Measurements from ENCODE around the gene ZDHHC1. TPM values are rescaled to one million over a fixed set of nuclear protein-coding genes. Genes with fewer than 3 reads are reported as not detected.

The ZDHHC1 gene
- total RNA-seq, 1 donor from 2014 or later = 9.5 TPM

GRCh38 chr16:67405336-67405735 lies 10.9 kb downstream of the ZDHHC1 start:
- no peaks in the 10 kb centered on the region for H3K36me3 ChIP-seq (ENCODE audit: control insufficient read depth, insufficient read depth, low read length)
- DNase-seq (ENCODE audit: low read depth) = no peak
- H3K4me3 ChIP-seq (ENCODE audit: low read depth, low read length) = no peak overlapping the region
- no peaks in the 10 kb centered on the region for H3K27me3 ChIP-seq (ENCODE audit: control insufficient read depth, insufficient read depth, low read length)
- no peak for TF ChIP-seq CTCF (IDR thresholded peaks at IDR 0.05; ENCODE audit: insufficient read depth, low read length, poor library complexity, severe bottlenecking)

- H3K27me3 ChIP-seq (ENCODE audit: control insufficient read depth, insufficient read depth, low read length) = peaks cover 2% of the 10 kb centered on the region
- DNase-seq (ENCODE audit: low read depth) = peak; percentile 50
- no peak overlapping the region for H3K4me3 ChIP-seq (ENCODE audit: low read depth, low read length)
- no peak for TF ChIP-seq CTCF (IDR thresholded peaks at IDR 0.05; ENCODE audit: insufficient read depth, low read length, poor library complexity, severe bottlenecking)
- H3K36me3 ChIP-seq (ENCODE audit: control insufficient read depth, insufficient read depth, low read length) = no peaks in the 10 kb centered on the region
Observed at GRCh38 chr16:67404740-67405226, 11.5 kb downstream of the ZDHHC1 start.

- Histone ChIP-seq H3K4me3 (ENCODE audit: low read depth, low read length) (no peak overlapping the region), H3K27me3 (ENCODE audit: control insufficient read depth, insufficient read depth, low read length) (peaks cover 8% of the 10 kb centered on the region), H3K36me3 (ENCODE audit: control insufficient read depth, insufficient read depth, low read length) (no peaks in the 10 kb centered on the region)
- TF ChIP-seq CTCF (IDR thresholded peaks at IDR 0.05; ENCODE audit: insufficient read depth, low read length, poor library complexity, severe bottlenecking) = no peak
- DNase-seq (ENCODE audit: low read depth) = no peak
Observed at GRCh38 chr16:67403976-67404555, 12.2 kb downstream of the ZDHHC1 start.

- TF ChIP-seq CTCF (IDR thresholded peaks at IDR 0.05; ENCODE audit: insufficient read depth, low read length, poor library complexity, severe bottlenecking) = no peak
- peaks cover 22% of the 10 kb centered on the region for H3K27me3 ChIP-seq (ENCODE audit: control insufficient read depth, insufficient read depth, low read length)
- DNase-seq (ENCODE audit: low read depth) = no peak
- H3K4me3 ChIP-seq (ENCODE audit: low read depth, low read length) = no peak overlapping the region
- H3K36me3 ChIP-seq (ENCODE audit: control insufficient read depth, insufficient read depth, low read length) = no peaks in the 10 kb centered on the region
Observed at GRCh38 chr16:67400901-67401300, 15.4 kb downstream of the ZDHHC1 start.

- TF ChIP-seq CTCF (IDR thresholded peaks at IDR 0.05; ENCODE audit: insufficient read depth, low read length, poor library complexity, severe bottlenecking) = no peak
- peaks cover 30% of the 10 kb centered on the region for H3K27me3 ChIP-seq (ENCODE audit: control insufficient read depth, insufficient read depth, low read length)
- no peak overlapping the region for H3K4me3 ChIP-seq (ENCODE audit: low read depth, low read length)
- H3K36me3 ChIP-seq (ENCODE audit: control insufficient read depth, insufficient read depth, low read length) = no peaks in the 10 kb centered on the region
- DNase-seq (ENCODE audit: low read depth) = no peak
Observed at GRCh38 chr16:67399749-67400704, 16.2 kb downstream of the ZDHHC1 start.
